PC-9 (cell line): ENCODE data around the gene DNAAF2. TPM values are rescaled to one million over a fixed set of nuclear protein-coding genes. Genes with fewer than 3 reads are reported as not detected.

Source experiments
- BruUV-seq: library from RNA; stranded (reverse); fragments of 400-500 nt; replicated peaks from 2 replicates; lab custom pipeline; 2021; lab: Mats Ljungman, UMichigan
- CTCF ChIA-PET: fragments of 300-600 bp; sonication (Branson Sonifier 250); formaldehyde crosslinking; loops from one replicate; lab custom pipeline; 2022; ENCODE audit warnings: antibody characterized with exemption; lab: Charles Lee
- POLR2A ChIA-PET: fragments of 300-600 bp; sonication (Branson Sonifier 250); formaldehyde crosslinking; loops from one replicate; lab custom pipeline; 2022; ENCODE audit warnings: antibody characterized with exemption; ENCODE audit not compliant: unreplicated experiment; lab: Charles Lee
- DNase-seq, 2 experiments: peaks; one replicate each; pipeline versions ENCODE4 v3.0.0 to v3.0.0-alpha.2; 2015 to 2022; ENCODE audit warnings: mixed read lengths in 1 of 2
- H2AFZ ChIP-seq: fragments of 200-600 bp; sonication (generic); 2 replicates; pipeline ENCODE4 v1.8.1; 2017; ENCODE audit warnings: antibody characterized with exemption
- H3F3A ChIP-seq: fragments of 200-600 bp; sonication (generic); 2 replicates; pipeline ENCODE4 v1.8.1; 2017; ENCODE audit warnings: antibody characterized with exemption, mild to moderate bottlenecking, low read depth; ENCODE audit not compliant: insufficient read depth
- H3K27ac ChIP-seq: fragments of 200-600 bp; sonication (generic); 2 replicates; pipeline ENCODE4 v1.6.1; 2016; ENCODE audit warnings: mixed run types
- H3K27me3 ChIP-seq: fragments of 200-600 bp; sonication (generic); 2 replicates; pipeline ENCODE4 v1.6.1; 2016; ENCODE audit warnings: low read depth, mixed run types; ENCODE audit not compliant: insufficient read depth
- H3K36me3 ChIP-seq: fragments of 200-600 bp; sonication (generic); 2 replicates; pipeline ENCODE4 v1.6.1; 2016; ENCODE audit warnings: low read depth, mixed run types
- H3K4me1 ChIP-seq: fragments of 200-600 bp; sonication (generic); replicated peaks from 2 replicates; pipeline ENCODE4 v1.6.1; 2016; ENCODE audit warnings: mixed run types; ENCODE audit not compliant: insufficient read depth
- H3K4me2 ChIP-seq: fragments of 200-600 bp; sonication (generic); 2 replicates; pipeline ENCODE4 v1.6.1; 2017; ENCODE audit warnings: mixed run types
- H3K4me3 ChIP-seq: fragments of 200-600 bp; sonication (generic); 2 replicates; pipeline ENCODE4 v1.6.1; 2016; ENCODE audit warnings: mixed run types
- H3K79me2 ChIP-seq: fragments of 200-600 bp; sonication (generic); 2 replicates; pipeline ENCODE4 v1.6.1; 2017; ENCODE audit warnings: low read depth, mixed run types
- H3K9me2 ChIP-seq: fragments of 200-600 bp; sonication (generic); 2 replicates; pipeline ENCODE4 v1.8.1; 2017; ENCODE audit warnings: mild to moderate bottlenecking; ENCODE audit not compliant: insufficient read depth
- H3K9me3 ChIP-seq: fragments of 200-600 bp; sonication (generic); 2 replicates; pipeline ENCODE4 v1.8.1; 2016; ENCODE audit warnings: low read depth; ENCODE audit not compliant: insufficient read depth
- H4K20me1 ChIP-seq: fragments of 200-600 bp; sonication (generic); 2 replicates; pipeline ENCODE4 v1.8.1; 2017; ENCODE audit not compliant: insufficient read depth
- EZH2 ChIP-seq: fragments of 200-600 bp; sonication (generic); IDR thresholded peaks from 2 replicates; pipeline ENCODE4 v1.8.0; 2017; ENCODE audit warnings: antibody characterized with exemption, low read depth
- intact Hi-C: fragments of 100-400 bp; cut with micrococcal nuclease; formaldehyde crosslinking; loops from one replicate; pipeline ENCODE4 v1.10.0; 2022; ENCODE audit not compliant: unreplicated experiment
- total RNA-seq: library from RNA; stranded (reverse); gene quantifications from 2 replicates; pipeline ENCODE4 v1.2.3, GENCODE V29; 2021
- TF ChIP-seq, protein P1 (sequence below): fragments of 200-600 bp; sonication (generic); conservative IDR thresholded peaks from 2 replicates; pipeline ENCODE4 v1.6.1; 2017; ENCODE audit warnings: mixed run types, antibody characterized with exemption, mild to moderate bottlenecking, moderate library complexity

The DNAAF2 gene
- total RNA-seq, 1 experiment from 2014 or later = 8.2 TPM

GRCh38 chr14:49677643-49678042 is 42.6 kb upstream of the DNAAF2 start:
- Histone ChIP-seq H3K27me3 (no peaks in the 10 kb centered on the region), H3K36me3 (no peaks in the 10 kb centered on the region), H3K4me1 (peaks cover 8% of the 10 kb centered on the region), H3K79me2 (no peaks in the 10 kb centered on the region), H2AFZ (no peak overlapping the region), H3K27ac (no peak overlapping the region), H3K4me2 (no peak overlapping the region), H3K4me3 (no peak overlapping the region), H3K9me3 (no peaks in the 10 kb centered on the region), H3K9me2 (no peaks in the 10 kb centered on the region), H3F3A (peaks cover 6% of the 10 kb centered on the region; the same call in 1 of the 2 replicates), H4K20me1 (no peaks in the 10 kb centered on the region)
- no peak for DNase-seq
- intact Hi-C loops = no loop called here
- CTCF ChIA-PET = no interaction called here
- no TSS peak for BruUV-seq
- TF ChIP-seq, protein P1, sequence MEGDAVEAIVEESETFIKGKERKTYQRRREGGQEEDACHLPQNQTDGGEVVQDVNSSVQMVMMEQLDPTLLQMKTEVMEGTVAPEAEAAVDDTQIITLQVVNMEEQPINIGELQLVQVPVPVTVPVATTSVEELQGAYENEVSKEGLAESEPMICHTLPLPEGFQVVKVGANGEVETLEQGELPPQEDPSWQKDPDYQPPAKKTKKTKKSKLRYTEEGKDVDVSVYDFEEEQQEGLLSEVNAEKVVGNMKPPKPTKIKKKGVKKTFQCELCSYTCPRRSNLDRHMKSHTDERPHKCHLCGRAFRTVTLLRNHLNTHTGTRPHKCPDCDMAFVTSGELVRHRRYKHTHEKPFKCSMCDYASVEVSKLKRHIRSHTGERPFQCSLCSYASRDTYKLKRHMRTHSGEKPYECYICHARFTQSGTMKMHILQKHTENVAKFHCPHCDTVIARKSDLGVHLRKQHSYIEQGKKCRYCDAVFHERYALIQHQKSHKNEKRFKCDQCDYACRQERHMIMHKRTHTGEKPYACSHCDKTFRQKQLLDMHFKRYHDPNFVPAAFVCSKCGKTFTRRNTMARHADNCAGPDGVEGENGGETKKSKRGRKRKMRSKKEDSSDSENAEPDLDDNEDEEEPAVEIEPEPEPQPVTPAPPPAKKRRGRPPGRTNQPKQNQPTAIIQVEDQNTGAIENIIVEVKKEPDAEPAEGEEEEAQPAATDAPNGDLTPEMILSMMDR = no peak
- TF ChIP-seq EZH2 = no peak
- POLR2A ChIA-PET = no interaction called here

DNA sequence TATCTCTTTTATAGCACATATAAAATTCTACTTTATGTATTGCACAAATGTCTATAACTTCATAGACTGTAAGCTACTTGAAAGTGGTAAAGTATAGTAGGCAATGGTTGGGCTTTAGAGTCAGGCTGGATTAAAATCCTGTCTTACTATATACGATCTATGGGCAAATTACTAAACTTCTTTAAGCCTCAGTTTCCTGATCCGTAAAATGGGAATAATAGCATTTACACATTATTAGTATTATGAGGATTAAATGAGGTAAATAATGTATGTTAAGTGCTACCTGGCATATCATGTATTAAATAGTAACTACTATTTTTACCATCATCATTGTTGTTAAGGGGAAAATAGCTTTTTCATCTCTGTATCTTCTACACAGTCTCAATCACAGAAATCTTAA is 38.5 kb upstream of the DNAAF2 start:
- DNase-seq = no peak
- H3K9me3 ChIP-seq = no peaks in the 10 kb centered on the region
- H4K20me1 ChIP-seq = no peaks in the 10 kb centered on the region
- H3K4me1 ChIP-seq = no peaks in the 10 kb centered on the region
- BruUV-seq = no TSS peak
- no peaks in the 10 kb centered on the region for H3K79me2 ChIP-seq
- intact Hi-C loops = no loop called here
- H3K9me2 ChIP-seq = no peaks in the 10 kb centered on the region; the same call in 1 of the 2 replicates
- no peak overlapping the region for H3K4me2 ChIP-seq
- no peaks in the 10 kb centered on the region for H3K27me3 ChIP-seq
- ChIA-PET CTCF (no interaction called here), POLR2A (no interaction called here)
- no peak for TF ChIP-seq EZH2
- TF ChIP-seq, protein P1 = no peak
- no peak overlapping the region for H2AFZ ChIP-seq
- H3K36me3 ChIP-seq = no peaks in the 10 kb centered on the region
- H3F3A ChIP-seq = no peaks in the 10 kb centered on the region; the same call in 1 of the 2 replicates
- H3K27ac ChIP-seq = no peak overlapping the region
- no peak overlapping the region for H3K4me3 ChIP-seq

GRCh38 chr14:49670475-49670874 is 35.4 kb upstream of the DNAAF2 start:
- Histone ChIP-seq H3K36me3 (no peaks in the 10 kb centered on the region), H3K27me3 (no peaks in the 10 kb centered on the region), H3K4me3 (no peak overlapping the region), H3F3A (no peaks in the 10 kb centered on the region), H3K4me2 (no peak overlapping the region), H3K4me1 (no peaks in the 10 kb centered on the region), H3K79me2 (no peaks in the 10 kb centered on the region), H4K20me1 (no peaks in the 10 kb centered on the region), H3K9me3 (no peaks in the 10 kb centered on the region), H3K9me2 (no peaks in the 10 kb centered on the region; the same call in 1 of the 2 replicates), H2AFZ (no peak overlapping the region), H3K27ac (no peak overlapping the region)
- CTCF ChIA-PET = no interaction called here
- no TSS peak for BruUV-seq
- TF ChIP-seq EZH2 = no peak
- TF ChIP-seq, protein P1 = no peak
- no peak for DNase-seq
- intact Hi-C loops = no loop called here
- POLR2A ChIA-PET = interaction anchor here (0.6 kb wide), 1 partner anchor 192 kb away, joined by 4 read pairs; no protein-coding TSS in a partner anchor
